ENCODE measurements around the gene RIPPLY2.
"Not testable (repeated sequence)": the region's sequence is repeated elsewhere in the genome, so short reads cannot be mapped to it uniquely, and the experiment has no call there.

Gene RIPPLY2

GRCh38 chr6:83860782-83861495 is 7.8 kb downstream of the RIPPLY2 start:
- DNase-seq = no peak

GRCh38 chr6:83862776-83863471 is 9.8 kb downstream of the RIPPLY2 start:
- DNase-seq = no peak

- no peak for DNase-seq
Measured at GRCh38 chr6:83867043-83867442, 13.9 kb downstream of the RIPPLY2 start.

GRCh38 chr6:83867527-83868161 is 14.5 kb downstream of the RIPPLY2 start:
- DNase-seq = no peak

GRCh38 chr6:83868639-83869038 is 15.5 kb downstream of the RIPPLY2 start:
- no peak for DNase-seq

- no peak for DNase-seq
Measured at GRCh38 chr6:83870649-83871048, 17.5 kb downstream of the RIPPLY2 start.

- DNase-seq = no peak
Measured at GRCh38 chr6:83872386-83873118, 19.4 kb downstream of the RIPPLY2 start.

GRCh38 chr6:83873869-83874268 is 20.7 kb downstream of the RIPPLY2 start:
- DNase-seq = no peak

GRCh38 chr6:83875843-83876242 is 22.7 kb downstream of the RIPPLY2 start:
- no peak for DNase-seq

GRCh38 chr6:83878902-83879644 is 25.9 kb downstream of the RIPPLY2 start:
- no peak for DNase-seq

- DNase-seq = no peak
Measured at GRCh38 chr6:83879746-83880145, 26.6 kb downstream of the RIPPLY2 start.

GRCh38 chr6:83883240-83883639 is 30.1 kb downstream of the RIPPLY2 start:
- DNase-seq = no peak

- no peak for DNase-seq
Measured at GRCh38 chr6:83884523-83884922, 31.4 kb downstream of the RIPPLY2 start.

- no peak for DNase-seq
Measured at GRCh38 chr6:83885984-83886383, 32.8 kb downstream of the RIPPLY2 start.

- DNase-seq = no peak
Measured at GRCh38 chr6:83889621-83890020, 36.5 kb downstream of the RIPPLY2 start.

GRCh38 chr6:83890520-83890919 is 37.4 kb downstream of the RIPPLY2 start:
- DNase-seq = no peak

GRCh38 chr6:83891586-83891985 is 38.4 kb downstream of the RIPPLY2 start:
- no peak for DNase-seq

GRCh38 chr6:83893024-83893423 is 39.9 kb downstream of the RIPPLY2 start:
- no peak for DNase-seq

- not testable (repeated sequence) for DNase-seq
Measured at GRCh38 chr6:83897094-83897493, 43.9 kb downstream of the RIPPLY2 start.

GRCh38 chr6:83901624-83902023 is 48.5 kb downstream of the RIPPLY2 start:
- no peak for DNase-seq

GRCh38 chr6:83904395-83904794 is 51.2 kb downstream of the RIPPLY2 start:
- DNase-seq = no peak

GRCh38 chr6:83905648-83906047 is 52.5 kb downstream of the RIPPLY2 start:
- DNase-seq = no peak
